GM18517 (cell line): ENCODE measurements around the gene DSG2.
A peak's percentile ranks its signal among the peaks of the same experiment; 100 is the strongest.
"Not testable (repeated sequence)": the region's sequence is repeated elsewhere in the genome, so short reads cannot be mapped to it uniquely, and the experiment has no call there.

Experiments
- ATAC-seq: cut with Tn5 transposase; IDR thresholded peaks from one replicate; pipeline ENCODE4 v1.9.1; 2021; ENCODE audit warnings: mild to moderate bottlenecking, moderate library complexity; ENCODE audit not compliant: unreplicated experiment

The DSG2 gene

DNA sequence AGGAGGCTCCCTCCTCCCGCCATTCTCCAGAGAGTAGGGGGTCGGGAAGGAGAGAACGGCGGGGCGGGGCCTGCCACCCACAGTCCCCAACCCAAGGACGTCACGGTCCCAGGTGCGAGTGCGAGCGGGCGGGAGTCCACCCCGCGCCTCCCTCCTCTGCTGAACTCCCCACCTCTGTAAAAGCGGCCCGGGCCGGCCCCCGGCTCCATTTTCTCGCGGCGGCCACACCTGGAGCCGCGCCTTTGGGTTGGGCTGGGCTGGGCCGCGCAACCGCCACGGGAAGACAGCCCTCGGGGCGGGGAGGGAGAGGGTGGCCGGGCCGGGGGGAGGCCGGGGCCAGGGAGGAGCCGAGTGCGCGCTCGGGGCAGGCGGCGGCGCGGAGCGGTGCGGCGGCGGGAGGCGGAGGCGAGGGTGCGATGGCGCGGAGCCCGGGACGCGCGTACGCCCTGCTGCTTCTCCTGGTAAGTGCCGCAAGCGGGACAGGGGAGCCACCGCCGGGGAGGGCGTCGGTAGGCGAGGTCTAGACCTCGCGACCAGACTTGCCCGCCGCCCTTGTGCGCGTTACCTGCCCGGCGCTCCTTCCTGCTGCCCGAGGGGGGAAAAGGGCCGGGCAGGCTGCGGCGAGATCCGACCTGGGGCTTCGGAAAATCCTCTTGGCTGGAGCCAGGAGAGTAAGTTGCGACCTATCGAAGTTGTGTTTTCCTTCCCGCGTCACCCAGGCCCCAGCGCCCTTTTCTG lies at the start of gene DSG2:
Gene DSG2, plus strand, starts transcription at position 342 of the 738 bp plus-strand sequence. Its CDS starts 75 bp downstream, at position 417.
- ATAC-seq = peak; percentile 32

DNA sequence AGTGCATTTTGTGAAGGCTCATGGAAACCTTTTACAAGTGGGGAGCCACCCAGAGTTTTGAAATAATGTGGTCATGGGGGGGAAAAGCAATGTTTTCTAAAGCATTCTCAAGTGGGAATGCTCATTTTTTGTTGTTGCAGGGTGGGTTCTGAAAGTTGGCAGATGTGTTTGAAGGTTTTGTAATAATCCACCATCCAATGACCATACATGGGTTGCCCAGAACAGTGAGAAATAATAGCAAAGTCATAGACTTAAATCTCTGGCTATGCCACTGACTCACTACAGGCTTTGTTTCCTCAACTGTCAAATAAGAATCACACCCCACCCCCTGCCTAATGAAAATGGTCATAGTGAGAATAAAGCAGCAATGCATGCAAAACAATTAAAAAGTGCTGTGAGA lies 47.6 kb upstream of the DSG2 start:
- no peak for ATAC-seq

DNA sequence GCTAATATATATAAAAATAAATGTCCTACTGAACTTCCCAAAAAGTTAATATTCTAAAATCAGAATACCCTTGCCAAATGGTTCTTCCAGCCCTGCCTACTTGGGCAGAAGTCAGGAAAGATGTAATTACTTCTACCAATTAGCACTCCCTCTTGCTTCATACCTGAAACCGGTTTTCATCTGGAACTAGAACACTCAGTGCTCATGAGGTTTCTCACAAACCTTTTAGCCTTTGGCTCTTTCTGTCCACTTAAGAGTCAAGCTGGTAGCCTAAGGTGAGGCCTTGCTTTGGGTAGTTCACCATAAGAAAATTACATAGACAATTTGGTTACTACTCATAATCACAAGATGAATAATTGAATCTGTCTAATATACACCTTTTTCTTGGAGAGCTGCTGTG lies 46.4 kb upstream of the DSG2 start:
- ATAC-seq = no peak

DNA sequence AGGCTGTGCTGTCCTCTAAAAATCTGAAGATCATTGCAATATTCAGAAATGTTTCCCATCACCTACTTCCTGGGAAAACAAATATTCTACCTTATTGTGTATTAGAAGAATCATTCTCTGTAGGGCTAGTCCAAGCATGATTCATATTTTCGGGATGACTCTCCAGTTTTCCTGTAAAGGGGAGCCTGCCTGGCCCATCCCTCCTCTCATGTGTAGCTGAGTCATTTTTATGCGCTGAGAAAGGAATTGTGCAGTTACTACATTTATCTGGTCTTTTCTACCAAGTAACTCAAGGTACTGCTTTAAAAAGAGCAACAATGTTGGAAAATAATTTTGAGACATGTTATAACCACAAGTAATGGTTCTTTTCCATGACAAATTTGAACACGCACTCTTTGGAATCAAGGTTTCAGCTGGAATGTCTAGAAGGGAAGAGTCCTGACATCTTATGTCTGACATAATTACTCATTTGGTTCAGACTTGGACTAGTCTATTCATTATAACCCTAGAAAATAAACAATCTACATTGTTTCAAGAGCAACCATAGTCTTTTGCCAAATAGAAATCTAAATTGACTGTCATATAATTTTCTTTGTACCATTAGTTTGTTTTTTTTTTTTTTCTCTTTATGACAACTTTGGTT lies 43.8 kb upstream of the DSG2 start:
- ATAC-seq = no peak

DNA sequence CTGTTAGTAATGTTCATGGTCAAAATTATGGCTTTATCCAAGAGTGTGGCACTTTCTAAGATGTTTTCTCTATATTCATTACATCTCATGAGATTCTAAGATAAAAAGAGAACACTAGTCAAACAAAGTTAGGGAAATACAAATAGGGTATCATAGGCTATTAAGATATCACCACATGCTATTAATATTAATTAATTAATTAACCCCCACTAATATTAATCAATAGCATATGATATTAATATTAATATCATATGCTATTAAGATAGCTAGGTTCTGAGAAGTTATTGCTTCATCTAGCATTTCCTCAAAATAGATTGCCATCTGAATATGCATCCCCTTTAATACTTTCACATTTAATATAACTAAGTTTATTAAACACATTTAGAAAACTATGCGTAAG lies 28.3 kb upstream of the DSG2 start:
- no peak for ATAC-seq

DNA sequence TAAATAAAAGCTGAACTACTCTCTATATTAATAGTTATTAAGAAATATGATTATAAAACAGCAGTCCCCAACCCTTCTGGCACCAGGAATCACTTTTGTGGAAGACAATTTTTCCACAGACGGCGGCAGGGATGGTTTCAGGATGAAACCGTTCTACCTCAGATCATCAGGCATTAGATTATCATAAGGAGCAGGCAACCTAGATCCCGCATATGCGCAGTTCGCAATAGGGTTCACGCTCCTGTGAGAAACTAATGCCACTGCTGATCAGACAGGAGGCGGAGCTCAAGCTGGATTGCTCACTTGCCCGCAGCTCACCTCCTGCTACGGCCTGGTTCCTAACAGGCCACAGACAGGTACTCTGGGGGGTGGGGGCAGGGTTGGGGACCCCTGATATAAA lies 19.3 kb upstream of the DSG2 start:
- no peak for ATAC-seq

DNA sequence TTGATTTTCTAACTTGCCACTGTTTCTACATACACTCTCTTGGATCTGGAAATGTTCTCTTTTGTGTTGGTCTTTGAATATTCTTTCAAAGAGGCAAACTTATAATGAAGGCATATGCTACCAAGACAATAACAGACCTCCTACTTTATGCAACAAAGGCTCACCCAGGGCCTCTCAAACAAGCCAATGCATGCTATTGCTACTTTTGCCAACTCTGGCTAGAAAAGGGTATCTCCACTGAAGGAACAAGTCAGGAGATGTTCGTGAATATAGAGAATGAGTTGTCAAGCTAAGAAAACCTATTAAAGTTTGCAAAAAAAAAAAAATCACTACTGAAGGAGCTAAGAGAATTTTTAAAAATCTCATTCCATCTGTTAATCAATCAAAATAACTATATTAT lies 15.9 kb upstream of the DSG2 start:
- no peak for ATAC-seq

DNA sequence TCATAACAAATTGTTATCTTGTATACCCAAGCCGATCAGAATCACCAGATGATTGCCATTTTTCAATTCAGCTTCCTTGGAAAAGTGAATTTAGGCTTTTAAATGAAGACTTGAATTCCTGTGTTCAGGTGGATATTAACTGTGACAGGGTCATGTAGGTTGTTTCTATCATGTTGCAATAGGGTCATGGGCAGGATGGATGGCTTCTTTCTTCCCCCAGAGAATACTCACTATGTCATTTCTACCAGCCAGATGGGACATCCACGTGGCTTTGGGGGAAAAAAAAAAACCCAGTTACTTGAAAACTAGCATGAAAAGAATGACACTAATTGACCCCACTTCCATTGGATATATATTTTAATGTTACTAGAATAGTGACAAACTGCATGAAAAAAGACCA lies 14.6 kb upstream of the DSG2 start:
- ATAC-seq = no peak

DNA sequence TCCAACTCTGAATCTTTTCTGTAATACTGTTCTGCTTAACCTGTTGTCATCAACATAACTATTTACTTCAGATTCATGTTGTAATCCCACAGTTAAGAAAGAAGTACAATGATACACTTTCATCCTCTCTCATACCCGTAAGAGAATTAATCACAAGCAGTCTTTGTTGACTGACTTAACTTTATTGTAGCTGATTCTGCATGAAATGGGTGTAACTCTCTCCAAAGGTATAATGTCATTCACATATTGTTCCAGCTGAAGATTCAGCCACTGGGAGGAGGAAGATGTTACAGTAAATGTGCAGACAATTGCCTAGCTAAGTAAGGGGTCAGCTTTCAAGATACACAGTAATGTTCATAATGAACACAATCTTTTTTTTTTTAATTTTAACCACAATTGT lies 13.5 kb upstream of the DSG2 start:
- no peak for ATAC-seq

DNA sequence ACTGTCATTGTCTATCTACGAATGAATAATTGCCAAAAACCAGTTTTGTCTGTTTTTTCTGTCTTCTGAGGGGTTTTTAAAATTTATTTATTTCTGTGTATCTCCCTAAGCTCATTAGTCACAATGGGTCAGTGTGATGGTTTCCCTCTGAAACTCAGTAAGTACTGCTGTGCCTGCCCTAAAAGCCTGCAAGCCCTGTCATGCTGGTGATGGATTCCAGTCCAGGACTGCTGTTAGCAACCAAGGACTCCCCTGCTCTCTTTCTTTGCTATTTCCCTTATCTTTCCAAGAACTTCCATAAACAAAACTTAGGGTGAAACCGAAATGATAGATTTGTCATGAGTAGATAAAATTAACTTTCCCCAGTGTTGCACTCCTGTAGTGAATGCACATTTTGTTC lies 11.8 kb upstream of the DSG2 start:
- no peak for ATAC-seq

DNA sequence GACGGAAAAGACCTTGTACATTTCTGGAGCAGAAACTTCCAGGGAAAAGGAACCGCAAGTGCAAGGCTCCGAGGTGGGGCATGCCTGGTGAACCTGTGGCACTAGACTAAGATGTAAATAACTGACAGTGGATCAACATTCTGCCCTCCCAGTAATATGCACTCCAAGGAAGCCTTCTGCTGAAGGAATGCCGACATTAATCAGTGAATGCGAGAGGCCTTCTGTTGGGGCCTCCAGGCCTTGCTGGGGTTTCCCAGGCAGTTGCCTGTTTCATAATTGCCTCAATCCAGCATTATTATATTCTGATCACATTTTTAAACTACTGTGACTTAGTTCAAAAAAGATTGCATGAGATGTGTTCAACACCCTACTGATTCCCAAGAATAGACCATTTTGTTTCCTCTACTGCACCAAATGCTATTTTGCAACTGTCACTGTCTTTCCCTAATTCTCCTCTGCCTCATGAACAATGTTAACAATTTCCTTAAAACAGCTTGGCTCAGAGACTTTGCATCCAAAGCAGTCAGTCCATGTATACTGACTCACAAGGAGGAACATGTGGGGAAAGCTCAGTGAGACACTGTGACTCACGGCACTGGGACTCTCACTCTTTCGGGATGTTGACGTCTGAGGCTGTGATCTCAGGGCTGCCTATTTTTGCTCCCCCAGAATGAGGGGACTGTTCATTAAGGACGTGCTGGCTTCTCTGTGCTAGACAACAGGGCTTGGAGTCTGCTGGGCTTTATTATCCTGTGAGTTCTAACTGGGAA lies 10.5 kb upstream of the DSG2 start:
- ATAC-seq = no peak

DNA sequence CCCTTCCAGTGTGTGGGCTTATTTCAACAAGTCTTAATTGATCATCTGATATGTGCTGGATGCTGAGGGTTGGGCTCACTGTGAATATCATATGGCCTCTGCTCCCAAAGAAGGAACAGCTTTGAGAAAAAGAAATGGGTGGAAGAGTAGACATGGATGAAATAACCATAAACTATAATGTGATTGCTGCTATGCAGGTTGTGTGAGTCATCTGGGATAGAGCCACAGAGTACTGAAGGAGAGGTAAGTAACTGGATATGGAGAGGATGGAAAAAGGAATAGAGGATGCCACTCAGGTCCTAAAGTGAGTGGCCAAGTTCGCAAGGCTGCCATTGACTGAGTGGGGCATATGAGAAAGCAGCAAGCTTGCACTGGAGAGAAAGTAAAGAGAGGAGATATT lies 8.7 kb upstream of the DSG2 start:
- no peak for ATAC-seq

DNA sequence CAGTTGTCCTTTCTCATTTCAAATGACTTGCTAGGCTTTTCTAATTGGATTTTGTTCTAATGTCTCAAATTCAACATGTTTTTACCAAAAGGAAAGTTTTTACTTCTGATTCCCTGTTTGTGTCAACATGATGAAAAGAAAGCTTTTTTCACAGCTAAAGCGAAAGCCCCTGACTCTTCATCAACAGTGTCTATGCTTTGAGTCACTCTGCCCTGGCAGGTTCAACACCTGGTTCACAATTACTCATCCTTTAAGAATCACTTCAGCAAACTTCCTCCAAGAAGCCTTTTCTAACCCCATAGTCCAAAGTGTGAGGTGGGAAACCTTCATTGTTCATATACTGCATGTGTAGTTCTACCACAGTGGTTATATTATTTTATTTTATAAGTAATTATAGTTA lies 7.6 kb upstream of the DSG2 start:
- ATAC-seq = peak; percentile 90

DNA sequence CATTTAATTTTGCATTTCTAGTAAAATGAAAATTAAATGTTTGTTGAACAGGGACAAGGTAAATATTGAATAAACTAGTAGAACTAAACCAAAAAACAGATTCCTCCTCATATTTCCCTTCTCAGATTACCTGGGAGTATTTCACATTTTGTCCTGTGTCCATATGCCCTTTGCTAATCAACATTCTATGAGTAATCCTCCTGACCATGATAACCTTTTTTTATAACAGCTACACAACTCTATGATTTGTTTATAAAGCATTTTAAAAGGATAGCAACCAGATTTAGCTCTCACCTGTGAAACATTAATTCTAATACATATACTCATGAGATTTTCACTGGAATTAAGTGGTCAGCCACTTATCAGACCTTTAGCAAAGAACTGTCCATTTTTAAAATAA lies 7.1 kb upstream of the DSG2 start:
- ATAC-seq = no peak

DNA sequence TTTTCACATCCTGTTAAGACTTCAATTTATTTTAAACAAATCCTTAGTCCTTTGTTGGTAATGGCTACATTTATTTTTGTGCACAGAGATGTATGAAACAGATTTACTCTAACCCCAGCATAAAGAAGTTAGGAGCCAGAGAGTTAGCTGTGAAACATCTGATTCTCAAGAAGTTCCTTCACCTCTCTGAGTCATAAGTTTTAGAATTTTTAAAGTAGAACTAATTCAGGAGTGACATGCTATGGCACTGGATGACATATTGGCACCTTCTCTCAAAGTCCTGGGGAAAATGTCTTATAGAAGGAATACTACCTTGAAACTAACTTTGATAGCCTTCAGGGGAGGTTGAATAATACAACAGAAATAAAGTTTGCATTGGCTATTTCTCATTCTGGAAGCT lies 6.4 kb upstream of the DSG2 start:
- no peak for ATAC-seq

DNA sequence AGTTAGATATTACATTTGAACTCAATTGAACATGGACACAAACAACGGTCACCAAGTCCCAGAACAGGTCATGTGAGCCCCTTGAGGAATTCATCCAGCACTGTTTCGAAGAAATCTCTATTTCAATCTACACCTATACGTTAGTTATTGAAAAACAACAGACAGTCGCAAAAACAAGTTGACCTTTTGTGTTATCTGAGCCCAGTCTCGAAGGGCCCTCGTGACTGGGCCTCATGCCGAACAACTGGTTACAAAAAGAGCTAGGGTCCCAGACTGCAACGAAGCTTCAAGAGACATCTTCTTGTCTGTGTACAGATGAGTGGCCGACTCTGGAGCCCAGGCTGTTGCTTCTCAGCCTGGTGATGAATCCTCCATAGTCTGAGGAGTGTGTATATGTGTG lies 5.3 kb upstream of the DSG2 start:
- ATAC-seq = no peak

DNA sequence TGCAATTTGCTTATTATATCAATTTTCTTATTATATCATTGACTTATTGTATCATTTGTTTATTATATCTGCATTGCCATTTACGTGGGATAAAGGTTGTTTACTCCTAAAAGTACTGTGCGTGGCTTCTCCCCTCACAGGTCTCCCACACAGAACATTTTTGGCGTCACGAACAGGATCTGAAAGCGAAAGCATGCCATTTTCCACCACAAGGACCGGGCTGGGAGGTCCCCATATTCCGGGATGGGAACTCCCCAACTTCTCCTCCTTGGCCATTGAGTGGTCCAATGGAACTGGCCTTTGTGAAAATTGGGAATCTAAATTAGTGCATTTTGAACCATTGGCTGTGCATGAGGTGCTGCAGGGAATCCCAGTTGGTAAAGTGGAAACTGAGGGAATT lies 4.8 kb upstream of the DSG2 start:
- no peak for ATAC-seq

DNA sequence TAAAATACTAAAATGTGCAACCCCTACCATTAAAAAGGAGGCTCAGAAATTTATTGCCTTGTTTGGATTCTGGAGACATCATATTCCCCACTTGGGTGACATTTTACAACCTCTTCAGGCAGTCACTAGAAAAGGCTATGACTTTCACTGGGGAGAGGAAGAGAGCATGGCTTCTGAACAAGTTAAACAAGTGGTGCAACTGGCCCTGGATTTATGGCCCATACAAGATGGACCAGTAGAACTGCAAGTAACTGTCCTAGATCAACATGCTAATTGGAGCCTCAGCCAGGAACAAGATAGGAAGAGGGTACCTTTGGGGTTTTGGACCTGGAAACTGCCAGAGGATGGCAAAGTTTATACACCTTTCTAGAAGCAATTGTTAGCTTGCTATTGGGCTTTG lies 4.0 kb upstream of the DSG2 start:
- ATAC-seq = no peak

DNA sequence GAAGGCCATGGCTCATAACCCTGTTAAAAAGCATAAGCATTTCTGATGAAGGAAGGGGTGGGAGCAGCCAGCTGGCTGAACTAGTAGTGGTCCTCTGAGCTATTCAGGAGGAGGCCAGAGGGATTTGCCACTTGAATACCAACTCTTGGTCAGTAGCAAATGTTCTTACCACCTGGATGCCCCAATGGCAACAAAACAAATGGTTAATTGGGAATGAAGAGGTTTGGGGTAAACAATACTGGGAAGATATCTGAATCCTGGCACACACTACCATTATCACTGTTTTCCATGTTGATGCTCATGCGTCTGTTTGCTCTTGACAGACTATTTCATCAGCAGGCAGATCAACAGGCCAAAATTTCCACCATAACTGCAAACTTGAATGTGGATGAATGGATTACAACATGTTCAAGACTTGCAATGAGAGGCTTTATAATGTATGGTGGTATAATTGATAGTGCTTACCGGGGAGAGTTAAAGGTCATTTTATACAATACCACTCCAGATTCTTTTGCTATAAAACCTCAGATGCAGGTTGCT lies 3.2 kb upstream of the DSG2 start:
- not testable (repeated sequence) for ATAC-seq

DNA sequence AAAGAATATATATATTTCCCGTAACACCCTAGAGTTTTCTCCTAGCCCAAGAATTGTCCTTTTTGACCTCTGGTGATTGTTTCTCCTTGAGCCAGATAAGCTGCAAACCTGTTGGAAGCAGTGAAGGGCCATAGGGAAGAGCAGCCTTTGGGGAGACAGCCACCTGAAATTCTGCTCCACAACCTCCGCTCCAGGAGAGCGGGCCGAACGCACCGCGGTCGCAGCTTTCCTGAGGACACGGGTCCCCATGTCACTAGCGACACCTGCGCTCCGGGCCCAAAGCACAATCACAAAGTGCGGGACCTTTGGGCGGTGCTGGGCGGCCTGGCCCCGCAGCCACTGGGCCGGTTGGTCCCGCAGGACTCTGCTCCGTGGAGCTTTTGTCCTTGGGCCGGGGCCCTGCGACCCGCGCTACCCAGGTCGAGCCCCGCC lies 557 bp upstream of the DSG2 start:
- ATAC-seq = no peak

DNA sequence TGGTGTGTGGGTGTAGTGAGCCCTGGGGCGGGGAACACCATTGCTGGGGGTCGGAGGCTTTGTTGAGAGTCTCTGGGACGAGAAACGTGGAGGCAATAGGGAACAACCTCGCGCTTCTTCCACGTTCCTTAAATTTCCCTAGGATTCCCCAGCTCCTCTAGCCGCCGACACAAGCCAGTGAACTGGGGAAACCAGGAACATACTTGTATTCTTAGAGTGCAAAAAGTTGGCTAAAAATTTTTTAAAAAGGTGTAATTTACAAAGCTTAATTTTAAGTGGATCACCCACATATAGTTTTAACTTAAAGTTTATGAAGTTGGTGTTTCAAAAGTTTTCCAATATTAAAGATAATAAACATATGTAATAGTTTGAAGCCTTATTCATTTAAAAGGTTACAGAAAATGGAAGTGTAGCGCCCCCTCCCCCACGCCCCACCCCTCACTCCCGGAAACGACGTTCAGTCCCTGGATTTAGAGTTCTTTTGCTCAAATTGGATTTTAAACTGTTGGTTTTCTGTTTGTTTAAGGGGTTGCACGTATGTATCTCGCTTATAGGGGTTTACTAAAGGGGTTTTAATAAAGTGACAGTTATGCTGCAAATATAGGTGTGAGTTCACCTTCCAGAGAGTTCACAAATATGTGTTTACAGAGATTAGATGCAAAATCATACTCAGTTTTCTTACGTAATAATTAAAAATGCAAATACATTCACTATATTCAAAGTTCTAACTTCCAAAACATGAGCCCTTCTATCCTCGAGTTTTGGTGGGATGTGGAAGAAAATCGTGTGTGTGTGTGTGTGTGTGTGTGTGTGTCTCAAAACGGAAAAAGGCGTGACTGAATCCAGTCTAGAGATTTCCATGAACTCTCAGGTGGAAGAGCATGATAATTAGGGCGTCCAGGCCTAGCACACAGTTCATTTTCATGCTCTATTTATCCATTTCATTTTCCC lies 872 bp downstream of the DSG2 start:
- peak; percentile 9 for ATAC-seq
